Measurements from ENCODE around the gene ZNF581. TPM values are rescaled to one million over a fixed set of nuclear protein-coding genes. Genes with fewer than 3 reads are reported as not detected.

ZNF581 gene
- total and polyA plus RNA-seq, 5 donors from 2014 or later = 23.7 to 36.6 (median 33.8) TPM

- Histone ChIP-seq H3K4me1 (ENCODE audit: control insufficient read depth, insufficient read depth, low read length, poor library complexity, severe bottlenecking) (no peaks in the 10 kb centered on the region), H3K27ac (ENCODE audit: insufficient read depth, low read length, poor library complexity, severe bottlenecking) (no peak overlapping the region), H3K4me3 (ENCODE audit: low read depth, low read length) (no peak overlapping the region), H3K9me3 (ENCODE audit: control insufficient read depth in 2 of 2, low read length in 2 of 2) (no peaks in the 10 kb centered on the region), H3K36me3 (ENCODE audit: control insufficient read depth, insufficient read depth, low read length) (peaks cover 12% of the 10 kb centered on the region), H3K27me3 (ENCODE audit: control insufficient read depth, insufficient read depth, low read length) (no peaks in the 10 kb centered on the region)
- no peak for DNase-seq
- peaks cover 26% of the 10 kb centered on the region for H3K36me3 Mint-ChIP-seq
- no peaks in the 10 kb centered on the region for H3K27me3 Mint-ChIP-seq
- ATAC-seq (ENCODE audit: low read depth in 2 of 2) = no peak
- peaks cover 0 to 40% (median 22%) of the 10 kb centered on the region in 4 donors for H3K4me1 Mint-ChIP-seq
- no peak overlapping the region for H3K27ac Mint-ChIP-seq
- no peak overlapping the region for H3K4me3 Mint-ChIP-seq
- peaks cover 0 to 2% (median 0%) of the 10 kb centered on the region in 7 donors for H3K9me3 Mint-ChIP-seq
Observed at GRCh38 chr19:55613930-55614710, 29.3 kb upstream of the ZNF581 start.

- no peaks in the 10 kb centered on the region for H3K4me1 ChIP-seq (ENCODE audit: control insufficient read depth, insufficient read depth, low read length, poor library complexity, severe bottlenecking)
- no peaks in the 10 kb centered on the region for H3K27me3 ChIP-seq (ENCODE audit: control insufficient read depth, insufficient read depth, low read length)
- peaks cover 4% of the 10 kb centered on the region for H3K36me3 ChIP-seq (ENCODE audit: control insufficient read depth, insufficient read depth, low read length)
- peaks cover 0 to 2% (median 0%) of the 10 kb centered on the region in 7 donors for H3K9me3 Mint-ChIP-seq
- no peaks in the 10 kb centered on the region for H3K9me3 ChIP-seq (ENCODE audit: control insufficient read depth in 2 of 2, low read length in 2 of 2)
- H3K27ac Mint-ChIP-seq = no peak overlapping the region
- no peak overlapping the region for H3K27ac ChIP-seq (ENCODE audit: insufficient read depth, low read length, poor library complexity, severe bottlenecking)
- peaks cover 0 to 38% (median 19%) of the 10 kb centered on the region in 4 donors for H3K4me1 Mint-ChIP-seq
- no peak overlapping the region for H3K4me3 Mint-ChIP-seq
- peaks cover 18% of the 10 kb centered on the region for H3K36me3 Mint-ChIP-seq
- H3K27me3 Mint-ChIP-seq = no peaks in the 10 kb centered on the region
- no peak overlapping the region for H3K4me3 ChIP-seq (ENCODE audit: low read depth, low read length)
- ATAC-seq (ENCODE audit: low read depth in 2 of 2) (no peak), DNase-seq (no peak)
Observed at GRCh38 chr19:55614711-55615542, 28.5 kb upstream of the ZNF581 start.

- no peaks in the 10 kb centered on the region for H3K4me1 ChIP-seq (ENCODE audit: control insufficient read depth, insufficient read depth, low read length, poor library complexity, severe bottlenecking)
Observed at GRCh38 chr19:55615543-55616394, 27.7 kb upstream of the ZNF581 start.

GRCh38 chr19:55616395-55616875 is 27.0 kb upstream of the ZNF581 start:
- no peak overlapping the region for H3K27ac Mint-ChIP-seq
- DNase-seq (no peak), ATAC-seq (ENCODE audit: low read depth in 2 of 2) (no peak)
- Histone ChIP-seq H3K4me3 (ENCODE audit: low read depth, low read length) (no peak overlapping the region), H3K27ac (ENCODE audit: insufficient read depth, low read length, poor library complexity, severe bottlenecking) (no peak overlapping the region), H3K4me1 (ENCODE audit: control insufficient read depth, insufficient read depth, low read length, poor library complexity, severe bottlenecking) (no peaks in the 10 kb centered on the region), H3K36me3 (ENCODE audit: control insufficient read depth, insufficient read depth, low read length) (no peaks in the 10 kb centered on the region), H3K27me3 (ENCODE audit: control insufficient read depth, insufficient read depth, low read length) (no peaks in the 10 kb centered on the region), H3K9me3 (ENCODE audit: control insufficient read depth in 2 of 2, low read length in 2 of 2) (no peaks in the 10 kb centered on the region)
- H3K4me3 Mint-ChIP-seq = no peak overlapping the region
- H3K27me3 Mint-ChIP-seq = no peaks in the 10 kb centered on the region
- peaks cover 0 to 2% (median 0%) of the 10 kb centered on the region in 7 donors for H3K9me3 Mint-ChIP-seq
- H3K4me1 Mint-ChIP-seq = peaks cover 0 to 36% (median 14%) of the 10 kb centered on the region in 4 donors
- H3K36me3 Mint-ChIP-seq = peaks cover 15% of the 10 kb centered on the region

More at GRCh38 chr19:55615543-55616394, 27.7 kb upstream of the ZNF581 start:
- ATAC-seq (ENCODE audit: low read depth in 2 of 2) (no peak), DNase-seq (no peak)
- Histone ChIP-seq H3K27ac (ENCODE audit: insufficient read depth, low read length, poor library complexity, severe bottlenecking) (no peak overlapping the region), H3K4me3 (ENCODE audit: low read depth, low read length) (no peak overlapping the region), H3K9me3 (ENCODE audit: control insufficient read depth in 2 of 2, low read length in 2 of 2) (no peaks in the 10 kb centered on the region), H3K27me3 (ENCODE audit: control insufficient read depth, insufficient read depth, low read length) (no peaks in the 10 kb centered on the region), H3K36me3 (ENCODE audit: control insufficient read depth, insufficient read depth, low read length) (no peaks in the 10 kb centered on the region)
- H3K27me3 Mint-ChIP-seq = no peaks in the 10 kb centered on the region
- H3K36me3 Mint-ChIP-seq = peaks cover 18% of the 10 kb centered on the region
- H3K4me3 Mint-ChIP-seq = no peak overlapping the region
- H3K9me3 Mint-ChIP-seq = peaks cover 0 to 2% (median 0%) of the 10 kb centered on the region in 7 donors
- no peak overlapping the region for H3K27ac Mint-ChIP-seq
- peaks cover 0 to 38% (median 17%) of the 10 kb centered on the region in 4 donors for H3K4me1 Mint-ChIP-seq

GRCh38 chr19:55617426-55617825 is 26.0 kb upstream of the ZNF581 start:
- Mint-ChIP-seq H3K4me3 (no peak overlapping the region), H3K27me3 (no peaks in the 10 kb centered on the region), H3K9me3 (peaks cover 0 to 2% (median 0%) of the 10 kb centered on the region in 7 donors), H3K27ac (peak overlapping the region in 2 of 3 donors; percentile 32 to 63), H3K36me3 (peaks cover 15% of the 10 kb centered on the region), H3K4me1 (peaks cover 0 to 27% (median 7%) of the 10 kb centered on the region in 4 donors)
- no peak overlapping the region for H3K4me3 ChIP-seq (ENCODE audit: low read depth, low read length)
- no peaks in the 10 kb centered on the region for H3K4me1 ChIP-seq (ENCODE audit: control insufficient read depth, insufficient read depth, low read length, poor library complexity, severe bottlenecking)
- no peaks in the 10 kb centered on the region for H3K36me3 ChIP-seq (ENCODE audit: control insufficient read depth, insufficient read depth, low read length)
- H3K27ac ChIP-seq (ENCODE audit: insufficient read depth, low read length, poor library complexity, severe bottlenecking) = no peak overlapping the region
- ATAC-seq (ENCODE audit: low read depth in 2 of 2) = no peak
- DNase-seq = no peak
- H3K27me3 ChIP-seq (ENCODE audit: control insufficient read depth, insufficient read depth, low read length) = no peaks in the 10 kb centered on the region
- H3K9me3 ChIP-seq (ENCODE audit: control insufficient read depth in 2 of 2, low read length in 2 of 2) = no peaks in the 10 kb centered on the region

GRCh38 chr19:55618426-55618825 is 25.0 kb upstream of the ZNF581 start:
- Histone ChIP-seq H3K36me3 (ENCODE audit: control insufficient read depth, insufficient read depth, low read length) (no peaks in the 10 kb centered on the region), H3K9me3 (ENCODE audit: control insufficient read depth in 2 of 2, low read length in 2 of 2) (no peaks in the 10 kb centered on the region), H3K4me3 (ENCODE audit: low read depth, low read length) (no peak overlapping the region), H3K4me1 (ENCODE audit: control insufficient read depth, insufficient read depth, low read length, poor library complexity, severe bottlenecking) (peaks cover under 1% of the 10 kb centered on the region), H3K27me3 (ENCODE audit: control insufficient read depth, insufficient read depth, low read length) (no peaks in the 10 kb centered on the region), H3K27ac (ENCODE audit: insufficient read depth, low read length, poor library complexity, severe bottlenecking) (no peak overlapping the region)
- Mint-ChIP-seq H3K4me3 (no peak overlapping the region), H3K27ac (no peak overlapping the region), H3K4me1 (peaks cover 0 to 23% (median 4%) of the 10 kb centered on the region in 4 donors), H3K36me3 (peaks cover 10% of the 10 kb centered on the region), H3K27me3 (no peaks in the 10 kb centered on the region), H3K9me3 (no peaks in the 10 kb centered on the region)
- DNase-seq (no peak), ATAC-seq (ENCODE audit: low read depth in 2 of 2) (no peak)

GRCh38 chr19:55619286-55619685 is 24.2 kb upstream of the ZNF581 start:
- peaks cover 5 to 30% (median 11%) of the 10 kb centered on the region in 4 donors for H3K4me1 Mint-ChIP-seq
- no peak overlapping the region for H3K4me3 ChIP-seq (ENCODE audit: low read depth, low read length)
- H3K9me3 Mint-ChIP-seq = no peaks in the 10 kb centered on the region
- no peaks in the 10 kb centered on the region for H3K27me3 ChIP-seq (ENCODE audit: control insufficient read depth, insufficient read depth, low read length)
- no peak overlapping the region for H3K4me3 Mint-ChIP-seq
- ATAC-seq (ENCODE audit: low read depth in 2 of 2) (no peak), DNase-seq (no peak)
- H3K27me3 Mint-ChIP-seq = no peaks in the 10 kb centered on the region
- H3K27ac ChIP-seq (ENCODE audit: insufficient read depth, low read length, poor library complexity, severe bottlenecking) = no peak overlapping the region
- no peaks in the 10 kb centered on the region for H3K36me3 ChIP-seq (ENCODE audit: control insufficient read depth, insufficient read depth, low read length)
- H3K4me1 ChIP-seq (ENCODE audit: control insufficient read depth, insufficient read depth, low read length, poor library complexity, severe bottlenecking) = peaks cover 7% of the 10 kb centered on the region
- no peaks in the 10 kb centered on the region for H3K9me3 ChIP-seq (ENCODE audit: control insufficient read depth in 2 of 2, low read length in 2 of 2)
- peaks cover 10% of the 10 kb centered on the region for H3K36me3 Mint-ChIP-seq
- no peak overlapping the region for H3K27ac Mint-ChIP-seq
